Esophagus muscularis mucosa (tissue), 4 donors: ENCODE results near the gene THADA. TPM values are rescaled to one million over a fixed set of nuclear protein-coding genes. Genes with fewer than 3 reads are reported as not detected.

Experiments
- DNase-seq: peaks from one replicate; pipeline ENCODE4 v3.0.0-alpha.2; 2017; ENCODE audit errors: extremely low spot score
- H3K27ac ChIP-seq, 4 donors: fragments of 200-600 bp; sonication (generic); replicated peaks in 1 of 4; 1 replicate in 3 of 4; 2 replicates in 1 of 4; pipeline ENCODE4 v1.5.1; 2016 to 2019; ENCODE audit warnings: mild to moderate bottlenecking in 1 of 4
- H3K27me3 ChIP-seq, 4 donors: fragments of 200-600 bp; sonication (generic); one replicate each; pipeline versions ENCODE4 v1.5.1 to v1.6.0; 2016 to 2019
- H3K36me3 ChIP-seq, 4 donors: fragments of 200-600 bp; sonication (generic); one replicate each; pipeline ENCODE4 v1.5.1; 2016 to 2019
- H3K4me1 ChIP-seq, 4 donors: fragments of 200-600 bp; sonication (generic); one replicate each; pipeline ENCODE4 v1.5.1; 2016 to 2019
- H3K4me3 ChIP-seq, 4 donors: fragments of 200-600 bp; sonication (generic); 1 replicate in 2 of 4; 2 replicates in 2 of 4; pipeline ENCODE4 v1.5.1; 2016 to 2019; ENCODE audit warnings: mild to moderate bottlenecking in 4 of 4, moderate library complexity in 1 of 4
- H3K9me3 ChIP-seq, 4 donors: fragments of 200-600 bp; sonication (generic); 1 replicate in 3 of 4; 2 replicates in 1 of 4; pipeline ENCODE4 v1.5.1; 2016 to 2019
- CTCF ChIP-seq, 3 experiments: fragments of 200-600 bp in 2 of 3; fragments of 450-650 bp in 1 of 3; sonication (generic) in 2 of 3; IDR thresholded peaks; one replicate each; pipeline ENCODE4 v1.5.1; 2017 to 2019; ENCODE audit warnings: antibody characterized with exemption in 3 of 3, mild to moderate bottlenecking in 2 of 3, moderate library complexity in 1 of 3
- EP300 ChIP-seq: sonication (generic); formaldehyde crosslinking; IDR thresholded peaks from one replicate; pipeline ENCODE4 v1.6.1; 2017; ENCODE audit warnings: antibody characterized with exemption
- POLR2A ChIP-seq: fragments of 450-650 bp; IDR thresholded peaks from one replicate; pipeline ENCODE4 v1.6.1; 2017; ENCODE audit warnings: antibody characterized with exemption, moderate library complexity, mild to moderate bottlenecking, low read depth
- POLR2AphosphoS5 ChIP-seq, 2 donors: sonication (generic); formaldehyde crosslinking; IDR thresholded peaks; one replicate each; pipeline ENCODE4 v1.6.1; 2017; ENCODE audit warnings: antibody characterized with exemption in 2 of 2
- WGBS: methylation state at CpG from one replicate; pipeline ENCODE4 v1.1.5; 2018; 5-methylcytosine and 5-hydroxymethylcytosine counted together
- intact Hi-C: fragments of 100-400 bp; cut with DNase I; formaldehyde crosslinking; loops from one replicate; pipeline ENCODE4 v1.15.1; 2023
- total RNA-seq, 4 donors: library from RNA; depleted of rRNA; stranded (reverse); fragments of >200 nt; gene quantifications; one replicate each; pipeline versions ENCODE4 v1.1.0 to v1.2.1, GENCODE V29; 2016

The THADA gene
- total RNA-seq, 4 donors from 2014 or later = 17.2 to 28.7 (median 21.3) TPM

GRCh38 chr2:43542285-43542933 lies 53.4 kb downstream of the THADA start:
- WGBS = 20% methylated on average over 3 of the region's 3 CpGs
- DNase-seq = no peak
- no peaks in the 10 kb centered on the region for H3K27me3 ChIP-seq
- H3K27ac ChIP-seq = no peak overlapping the region
- peaks cover 3 to 34% (median 24%) of the 10 kb centered on the region in 4 donors for H3K4me1 ChIP-seq
- TF ChIP-seq POLR2A = no peak
- TF ChIP-seq EP300 = no peak
- TF ChIP-seq CTCF (IDR thresholded peaks at IDR 0.05) = peak; percentile 58 to 71 (median 65)
- TF ChIP-seq POLR2AphosphoS5 (IDR thresholded peaks at IDR 0.05) = no peak
- intact Hi-C loops = loop anchor here (5.0 to 10.0 kb wide), 3 partner anchors 568 to 715 kb away; no protein-coding TSS in a partner anchor
- no peak overlapping the region for H3K4me3 ChIP-seq
- peaks cover 0 to 10% (median 1%) of the 10 kb centered on the region in 4 donors for H3K36me3 ChIP-seq
- no peaks in the 10 kb centered on the region for H3K9me3 ChIP-seq

- intact Hi-C loops = loop anchor here (5.0 to 10.0 kb wide), 3 partner anchors 566 to 714 kb away; no protein-coding TSS in a partner anchor
- TF ChIP-seq EP300 (no peak), POLR2A (no peak), CTCF (IDR thresholded peaks at IDR 0.05) (no peak), POLR2AphosphoS5 (IDR thresholded peaks at IDR 0.05) (no peak)
- H3K27ac ChIP-seq = peak overlapping the region; percentile 51 to 63 (median 54)
- 83% methylated on average over 6 of the region's 6 CpGs for WGBS
- H3K4me1 ChIP-seq = peaks cover 3 to 34% (median 24%) of the 10 kb centered on the region in 4 donors
- H3K36me3 ChIP-seq = peaks cover 0 to 10% (median 1%) of the 10 kb centered on the region in 4 donors
- H3K4me3 ChIP-seq = no peak overlapping the region
- no peaks in the 10 kb centered on the region for H3K27me3 ChIP-seq
- no peak for DNase-seq
- H3K9me3 ChIP-seq = no peaks in the 10 kb centered on the region
These were observed 54.7 kb downstream of the THADA start for GRCh38 chr2:43541165-43541564.

GRCh38 chr2:43540021-43540779 lies 55.6 kb downstream of the THADA start:
- 56% methylated on average over 4 of the region's 4 CpGs for WGBS
- Histone ChIP-seq H3K4me3 (no peak overlapping the region), H3K4me1 (peaks cover 3 to 34% (median 24%) of the 10 kb centered on the region in 4 donors), H3K27me3 (no peaks in the 10 kb centered on the region), H3K9me3 (no peaks in the 10 kb centered on the region), H3K36me3 (peaks cover 0 to 10% (median 1%) of the 10 kb centered on the region in 4 donors), H3K27ac (peak overlapping the region; percentile 52 to 67 (median 60))
- intact Hi-C loops = loop anchor here (5.0 to 10.0 kb wide), 3 partner anchors 565 to 713 kb away; no protein-coding TSS in a partner anchor
- peak; percentile 96 for DNase-seq
- TF ChIP-seq POLR2A (no peak), POLR2AphosphoS5 (IDR thresholded peaks at IDR 0.05) (peak; percentile 83 to 91), EP300 (peak; percentile 87)

GRCh38 chr2:43539436-43539835 lies 56.4 kb downstream of the THADA start:
- no peak for TF ChIP-seq CTCF (IDR thresholded peaks at IDR 0.05)
- no peak for TF ChIP-seq POLR2AphosphoS5 (IDR thresholded peaks at IDR 0.05)
- TF ChIP-seq POLR2A = no peak
- no peak for TF ChIP-seq EP300
- peaks cover 3 to 34% (median 24%) of the 10 kb centered on the region in 4 donors for H3K4me1 ChIP-seq
- WGBS = 91% methylated on average over 5 of the region's 5 CpGs
- H3K27me3 ChIP-seq = no peaks in the 10 kb centered on the region
- H3K27ac ChIP-seq = peak overlapping the region; percentile 52 to 67 (median 60)
- intact Hi-C loops = loop anchor here (5.0 kb wide), 1 partner anchor 317 kb away; no protein-coding TSS in a partner anchor
- H3K4me3 ChIP-seq = no peak overlapping the region
- H3K36me3 ChIP-seq = peaks cover 0 to 10% (median 1%) of the 10 kb centered on the region in 4 donors
- no peaks in the 10 kb centered on the region for H3K9me3 ChIP-seq
- DNase-seq = no peak
